A673 (cell line): ENCODE results near the gene INTS13.

Experiments used
- CTCF ChIP-seq: fragments of 300-800, 200-600 bp; sonication (generic); conservative IDR thresholded peaks from 2 replicates; pipeline ENCODE4 v1.5.1; 2017; ENCODE audit warnings: low read depth, mild to moderate bottlenecking, antibody characterized with exemption, low read length, moderate library complexity, mixed read lengths
- EZH2 ChIP-seq: fragments of 200-600 bp; sonication (generic); IDR thresholded peaks from 2 replicates; pipeline ENCODE4 v1.6.1; 2017; ENCODE audit warnings: borderline replicate concordance, low read depth, mild to moderate bottlenecking, mixed read lengths, antibody characterized with exemption, low read length; ENCODE audit not compliant: poor library complexity, severe bottlenecking

DNA sequence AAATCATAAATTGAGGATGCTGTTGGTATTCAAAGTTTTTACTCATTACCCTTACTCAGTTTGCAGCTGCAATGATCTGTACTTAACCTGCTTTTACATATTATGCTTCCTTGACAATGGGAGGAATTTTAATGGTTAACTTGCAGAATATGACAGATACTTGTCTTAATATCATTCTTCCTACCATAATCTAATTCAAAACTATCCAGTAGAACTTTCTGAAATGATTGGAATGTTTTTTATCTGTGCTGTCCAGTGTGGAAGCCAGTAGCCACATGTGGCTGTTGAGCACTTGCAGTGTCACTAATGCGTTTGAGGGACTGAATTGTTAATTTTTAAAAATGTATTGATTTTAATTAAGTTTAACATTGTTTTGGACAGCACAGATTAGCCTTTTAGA, 24.0 kb upstream of the INTS13 start:
- TF ChIP-seq CTCF = no peak
- TF ChIP-seq EZH2 = no peak
